ENCODE results near the gene MYCN.
"Not testable (repeated sequence)": the region's sequence is repeated elsewhere in the genome, so short reads cannot be mapped to it uniquely, and the experiment has no call there.

MYCN gene

DNA sequence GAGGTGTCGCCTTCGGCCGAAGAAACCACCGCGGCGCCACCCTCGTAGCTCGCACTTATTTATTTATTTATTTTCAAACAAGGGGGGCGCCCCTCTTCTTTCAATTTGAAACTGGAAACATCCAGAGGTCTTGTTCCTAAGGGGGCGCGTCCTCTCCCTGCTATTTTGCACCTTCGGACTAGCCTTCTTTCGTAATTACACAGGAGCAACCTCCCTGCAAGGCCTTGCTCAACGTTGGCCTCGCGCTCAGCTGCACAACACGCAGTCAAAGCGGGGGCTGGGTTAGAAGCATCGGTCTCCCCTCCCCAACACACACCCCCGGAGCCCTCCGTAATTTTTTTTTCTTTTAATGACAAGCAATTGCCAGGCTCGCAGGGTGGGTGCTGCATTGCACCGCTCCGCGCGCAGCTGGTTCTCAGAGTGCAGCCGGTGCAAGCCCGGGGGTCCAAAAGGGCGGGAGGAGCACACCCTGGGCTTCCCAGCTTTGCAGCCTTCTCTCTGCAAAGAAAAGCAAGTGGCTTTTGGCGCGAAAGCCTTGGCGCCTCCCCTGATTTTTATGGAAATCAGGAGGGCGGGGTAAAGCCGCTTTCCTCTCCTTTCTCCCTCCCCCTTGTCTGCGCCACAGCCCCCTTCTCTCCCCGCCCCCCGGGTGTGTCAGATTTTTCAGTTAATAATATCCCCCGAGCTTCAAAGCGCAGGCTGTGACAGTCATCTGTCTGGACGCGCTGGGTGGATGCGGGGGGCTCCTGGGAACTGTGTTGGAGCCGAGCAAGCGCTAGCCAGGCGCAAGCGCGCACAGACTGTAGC lies at the start of gene MYCN:
TSS of gene MYCN (plus strand) at position 697 of the 807 bp plus-strand sequence. CDS start 1,515 bp downstream, outside the sequence.
- peak; percentile 32 for DNase-seq

DNA sequence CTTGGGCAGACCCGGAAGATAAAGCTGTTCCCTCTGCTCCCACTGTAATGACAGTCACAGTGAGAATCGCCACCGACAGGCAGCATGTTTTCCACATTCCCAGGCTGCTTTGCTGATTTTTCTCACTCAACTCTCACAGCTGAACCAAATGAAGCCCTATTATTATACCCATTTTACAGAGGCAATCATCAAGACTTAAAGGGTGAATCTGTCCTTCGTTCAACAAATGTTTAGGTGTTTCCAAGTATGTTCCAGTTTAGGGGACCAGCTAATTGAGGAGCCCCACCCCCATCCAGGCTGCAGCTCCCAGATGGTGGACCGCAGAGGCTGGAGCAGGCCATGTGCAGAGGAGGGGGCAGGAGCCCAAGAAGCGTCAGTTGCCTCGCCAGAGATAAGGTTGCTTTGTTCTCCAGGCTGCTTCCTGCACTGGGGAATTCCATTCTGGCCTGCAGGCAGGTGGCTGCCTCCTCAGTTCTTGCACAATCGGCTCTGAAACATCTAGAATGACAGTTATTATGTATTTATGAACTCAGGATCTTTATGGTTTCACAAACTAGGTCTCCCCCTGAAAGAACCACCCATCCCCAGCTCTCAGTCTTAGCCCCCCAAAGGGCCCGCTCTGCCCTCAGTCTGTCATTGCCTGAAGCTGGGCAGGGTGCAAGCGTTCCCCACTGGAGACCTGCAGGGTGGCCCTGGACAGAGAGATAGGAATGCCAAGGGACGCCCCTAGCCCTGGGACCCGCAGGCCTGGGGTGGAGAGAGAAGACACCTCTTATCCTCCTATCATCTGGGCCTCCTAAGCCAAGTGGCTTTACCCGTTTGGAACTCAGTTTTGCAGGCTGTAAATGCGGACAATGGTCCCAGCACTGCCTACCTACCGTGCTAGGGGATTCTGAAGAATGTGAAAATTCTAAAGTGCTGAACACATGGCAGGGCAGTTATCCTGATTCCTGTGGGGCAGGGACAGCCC lies 49.1 kb upstream of the MYCN start:
- DNase-seq = no peak

- no peak for DNase-seq
Measured at GRCh38 chr2:15892151-15892880, 48.0 kb upstream of the MYCN start.

GRCh38 chr2:15893085-15893484 lies 47.3 kb upstream of the MYCN start:
- DNase-seq = no peak

DNA sequence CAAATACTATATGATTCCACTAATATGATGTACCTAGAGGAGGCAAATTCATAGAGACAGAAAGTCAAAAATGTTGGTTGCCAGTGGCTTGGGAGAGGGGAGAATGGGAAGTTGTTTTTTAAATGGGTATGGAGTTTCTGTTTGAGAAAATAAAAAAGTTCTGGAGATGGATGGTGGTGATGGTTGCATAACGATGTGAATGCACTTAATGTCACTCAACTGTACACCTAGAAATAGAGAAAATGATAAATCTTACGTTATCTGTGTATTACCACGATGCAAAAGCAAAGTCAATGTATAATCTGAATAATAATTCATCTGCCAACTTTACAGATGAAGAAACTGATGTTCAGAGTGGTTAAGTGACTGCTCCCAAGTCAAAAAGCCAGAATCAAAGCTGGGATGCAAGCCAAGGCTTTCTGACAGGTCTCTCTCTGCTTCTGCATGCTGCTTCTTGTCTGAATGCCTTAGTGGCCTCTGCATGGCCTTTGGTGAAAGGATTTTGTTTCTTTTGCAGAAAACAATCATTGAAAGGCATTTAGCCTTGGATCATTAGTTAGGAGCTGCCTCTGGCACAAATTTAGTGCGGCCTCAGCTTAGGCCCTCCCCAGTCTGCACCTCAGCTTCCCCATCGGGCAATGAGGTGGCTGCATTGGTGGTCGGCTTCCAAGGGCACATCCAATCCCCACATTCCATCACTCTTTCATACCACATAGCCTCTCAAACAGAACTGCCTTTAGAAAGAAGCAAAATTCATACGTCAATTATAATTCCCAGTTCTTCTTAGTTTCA lies 46.5 kb upstream of the MYCN start:
- DNase-seq = no peak

DNA sequence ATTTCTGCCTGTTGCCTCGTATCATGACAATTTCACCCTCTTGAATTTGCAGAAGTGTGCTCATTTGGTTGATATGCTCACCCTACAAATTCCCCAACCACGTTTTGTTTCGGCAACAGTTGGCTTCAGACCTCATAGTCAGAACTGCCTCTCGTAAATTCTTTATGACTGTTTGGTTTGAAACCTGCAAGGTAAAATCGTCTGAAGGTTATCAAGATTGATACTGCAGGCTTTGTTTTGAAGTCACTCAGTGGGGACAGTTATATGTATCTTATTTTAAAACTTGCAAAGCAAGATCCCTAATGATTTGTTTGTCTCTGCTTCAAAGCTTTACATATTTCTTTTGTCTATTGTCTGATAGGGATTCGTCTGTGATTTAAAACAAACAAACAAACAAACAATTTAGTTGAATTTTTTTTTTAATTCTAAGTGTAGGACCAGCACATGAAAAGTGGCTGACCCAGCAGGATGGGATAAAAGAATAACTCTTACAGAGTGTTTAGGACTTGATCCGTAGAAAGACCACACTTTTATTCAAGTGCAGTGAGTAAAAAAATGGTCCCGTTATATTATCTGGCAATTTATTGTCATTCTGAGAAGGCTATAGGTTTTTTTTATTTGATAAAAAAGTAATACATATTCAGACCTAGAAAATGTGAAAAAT lies 45.7 kb upstream of the MYCN start:
- DNase-seq = no peak

- no peak for DNase-seq
Measured at GRCh38 chr2:15895615-15896469, 44.5 kb upstream of the MYCN start.

DNA sequence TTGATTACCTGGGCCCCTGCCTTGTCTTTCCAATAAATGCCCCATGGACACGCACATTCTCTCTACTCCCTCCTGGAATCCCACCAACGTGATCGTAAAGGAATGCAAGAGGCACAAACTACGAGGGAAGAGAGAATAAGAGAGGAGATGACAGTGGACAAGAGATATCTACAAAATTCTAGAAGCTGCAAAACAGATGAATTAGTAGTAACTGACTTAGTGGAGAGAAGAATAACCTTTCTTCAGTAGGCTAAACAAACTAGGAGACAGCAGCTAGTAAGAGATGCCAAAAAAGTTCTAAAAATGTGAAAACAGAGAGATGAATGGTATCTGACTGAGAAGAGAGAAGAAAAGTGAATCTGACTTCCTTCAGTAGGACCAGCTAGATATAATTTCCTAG lies 43.5 kb upstream of the MYCN start:
- DNase-seq = no peak

- DNase-seq = no peak
Measured at GRCh38 chr2:15897431-15898098, 42.8 kb upstream of the MYCN start.

DNA sequence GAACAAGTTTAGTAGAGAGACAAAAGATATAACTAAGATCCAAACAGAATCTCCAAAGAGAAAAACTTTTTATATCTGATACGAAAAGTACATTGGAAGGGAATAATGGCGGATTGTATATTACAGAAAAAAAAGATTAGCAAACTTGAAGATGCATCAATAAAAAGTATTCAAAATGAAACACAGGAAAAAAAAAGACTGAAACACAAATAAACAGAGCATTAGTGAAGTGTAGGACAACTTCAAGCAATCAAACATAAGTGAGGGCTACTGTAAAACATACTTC lies 41.1 kb upstream of the MYCN start:
- no peak for DNase-seq

DNA sequence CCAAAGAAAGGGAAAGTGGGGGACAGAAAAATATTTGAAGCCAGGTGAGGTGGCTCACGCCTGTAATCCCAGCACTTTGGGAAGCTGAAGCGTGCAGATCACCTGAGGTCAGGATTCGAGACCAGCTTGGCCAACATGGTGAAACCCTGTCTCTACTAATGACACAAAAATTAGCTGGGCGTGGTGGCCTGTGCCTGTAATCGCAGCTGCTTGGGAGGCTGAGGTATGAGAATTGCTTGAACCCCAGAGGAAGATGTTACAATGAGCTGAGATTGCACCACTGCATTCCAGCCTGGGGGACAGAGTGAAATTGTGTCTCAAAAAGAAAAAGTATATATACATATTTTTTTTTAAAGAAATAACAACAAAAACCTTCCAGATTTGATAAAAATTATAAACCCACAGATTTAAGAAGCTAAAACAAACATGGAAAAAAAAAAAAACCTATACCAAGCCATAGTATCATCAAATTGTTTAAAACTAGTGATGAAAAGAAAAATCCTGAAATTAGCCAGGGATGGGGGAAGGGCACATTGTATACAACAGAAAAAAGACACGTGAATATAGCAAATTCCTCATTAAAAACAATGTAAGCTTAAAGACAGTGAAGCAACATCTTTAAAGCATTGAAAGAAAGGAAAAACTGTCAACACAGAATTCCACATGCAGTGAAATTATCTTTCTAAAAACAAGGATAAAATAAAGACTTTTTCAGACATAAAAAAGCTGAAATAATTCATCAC lies 40.4 kb upstream of the MYCN start:
- no peak for DNase-seq

DNA sequence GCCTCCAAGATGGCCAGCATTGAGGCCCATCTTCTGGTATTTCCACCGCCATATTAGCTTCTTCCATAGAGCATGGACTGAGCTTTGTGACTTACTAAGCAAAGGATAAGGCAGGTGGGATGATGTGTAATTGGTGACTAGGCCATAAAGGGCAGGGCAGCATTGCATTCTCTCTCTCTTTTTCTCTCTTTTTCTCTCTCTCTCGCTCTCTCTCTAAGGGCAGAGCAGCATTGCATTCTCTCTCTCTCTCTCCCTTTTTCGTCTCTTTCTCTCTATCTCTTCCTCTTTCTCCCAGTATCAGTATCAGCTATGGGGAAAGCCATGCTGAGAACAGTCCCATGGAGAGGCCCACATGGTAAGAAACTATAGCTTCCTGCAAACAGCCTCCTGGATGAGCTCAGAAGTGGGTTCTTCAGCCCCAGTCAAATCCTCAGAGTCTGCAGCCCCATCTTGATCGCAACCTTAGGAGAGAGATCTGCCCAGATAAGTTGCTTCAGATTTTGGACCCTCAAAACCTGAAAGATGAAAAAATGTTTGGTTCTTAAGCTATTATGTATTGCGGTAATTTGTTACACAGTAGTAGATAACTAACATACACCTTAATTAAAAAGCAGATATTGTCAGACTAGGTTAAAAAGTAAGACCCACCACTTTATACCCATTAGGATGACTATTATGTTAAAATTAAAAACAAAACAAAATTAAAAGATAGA lies 39.1 kb upstream of the MYCN start:
- no peak for DNase-seq

GRCh38 chr2:15901808-15902130 lies 38.6 kb upstream of the MYCN start:
- no peak for DNase-seq

- DNase-seq = not testable (repeated sequence)
Measured at GRCh38 chr2:15903910-15904309, 36.4 kb upstream of the MYCN start.

GRCh38 chr2:15905267-15905645 lies 35.1 kb upstream of the MYCN start:
- no peak for DNase-seq

DNA sequence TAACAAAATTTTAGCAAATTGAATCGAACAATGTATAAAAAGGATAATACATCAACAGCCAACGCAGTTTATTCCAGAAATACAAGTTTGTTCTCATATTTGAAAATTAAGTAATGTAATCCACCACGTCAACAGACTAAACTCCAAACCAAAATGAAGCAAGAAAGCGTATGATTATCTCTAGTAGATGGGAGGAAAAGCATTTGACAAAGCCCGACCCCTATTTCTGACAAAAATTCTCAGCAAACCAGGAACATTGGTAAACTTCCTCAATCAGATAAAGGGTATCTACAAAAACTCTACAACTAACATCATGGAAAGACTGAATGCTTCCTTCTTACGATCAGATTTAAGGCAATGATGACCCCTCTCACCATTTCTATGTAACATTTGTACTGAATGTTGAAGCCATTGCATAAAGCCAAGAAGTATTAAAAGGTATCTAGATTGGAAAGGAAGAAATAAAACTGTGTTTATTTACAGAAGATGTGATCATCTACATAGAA lies 34.3 kb upstream of the MYCN start:
- no peak for DNase-seq

DNA sequence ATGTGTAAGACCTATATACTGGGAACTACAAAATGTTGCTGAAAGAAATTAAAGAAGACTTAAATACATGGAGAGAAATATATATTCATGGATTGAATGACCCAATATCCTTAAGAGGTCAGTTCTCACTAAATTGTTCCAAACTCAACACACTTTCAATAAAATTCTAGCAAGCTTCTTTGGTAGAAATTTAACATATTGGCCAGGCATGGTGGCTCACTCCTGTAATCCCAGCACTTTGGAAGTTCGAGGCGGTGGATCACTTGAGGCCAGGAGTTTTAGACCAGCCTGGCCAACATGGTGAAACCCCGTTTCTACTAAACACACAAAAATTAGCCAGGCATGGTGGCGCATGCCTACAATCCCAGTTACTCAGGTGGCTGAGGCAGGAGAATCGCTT lies 33.6 kb upstream of the MYCN start:
- no peak for DNase-seq

GRCh38 chr2:15907461-15908324 lies 32.7 kb upstream of the MYCN start:
- no peak for DNase-seq

Data from activated CD4-positive, CD25-positive, alpha-beta regulatory T cell treated with anti-CD3 and anti-CD28 coated beads, Interleukin-2, amount 50 U/mL, for 72 hours (primary cell).